GM21529 (cell line): ENCODE measurements around the gene APBB1IP.
"Not testable (repeated sequence)": the region's sequence is repeated elsewhere in the genome, so short reads cannot be mapped to it uniquely, and the experiment has no call there.

Source experiments
- ATAC-seq: cut with Tn5 transposase; IDR thresholded peaks from one replicate; pipeline ENCODE4 v1.9.1; 2021; ENCODE audit not compliant: unreplicated experiment

The APBB1IP gene

DNA sequence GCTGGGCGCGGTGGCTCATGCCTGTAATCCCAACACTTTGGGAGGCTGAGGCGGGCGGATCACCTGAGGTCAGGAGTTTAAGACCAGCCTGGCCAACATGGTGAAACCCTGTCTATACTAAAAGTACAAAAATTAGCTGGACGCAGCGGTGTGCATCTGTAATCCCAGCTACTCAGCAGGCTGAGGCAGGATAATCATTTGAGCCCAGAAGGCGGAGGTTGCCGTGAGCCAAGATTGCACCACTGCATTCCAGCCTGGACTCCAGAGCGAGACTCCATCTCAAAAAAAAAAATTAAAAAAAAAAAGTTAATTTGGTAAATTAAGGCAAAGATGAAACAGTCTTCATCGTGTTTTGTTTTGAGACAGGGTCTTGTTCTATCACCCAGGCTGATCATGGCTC, 66.3 kb downstream of the APBB1IP start:
- ATAC-seq: not testable (repeated sequence)

DNA sequence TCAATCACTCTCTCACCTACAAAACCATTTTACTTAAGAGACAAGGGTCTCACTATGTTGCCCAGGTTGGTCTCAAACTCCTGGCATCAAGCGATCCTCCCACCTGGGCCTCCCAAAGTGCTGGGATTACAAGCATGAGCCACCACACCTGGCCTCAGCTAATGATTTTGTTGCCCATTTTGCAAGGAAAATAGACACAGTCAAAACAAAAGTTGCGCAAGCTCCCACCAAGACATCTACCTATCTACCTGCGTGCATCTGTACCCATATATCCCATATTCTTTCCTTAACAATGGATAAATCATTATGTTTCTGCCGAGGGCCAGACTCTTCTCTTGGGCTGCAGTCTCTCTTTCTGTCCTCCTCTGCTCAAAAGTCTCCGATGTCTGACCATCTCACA, 67.3 kb downstream of the APBB1IP start:
- ATAC-seq: no peak

DNA sequence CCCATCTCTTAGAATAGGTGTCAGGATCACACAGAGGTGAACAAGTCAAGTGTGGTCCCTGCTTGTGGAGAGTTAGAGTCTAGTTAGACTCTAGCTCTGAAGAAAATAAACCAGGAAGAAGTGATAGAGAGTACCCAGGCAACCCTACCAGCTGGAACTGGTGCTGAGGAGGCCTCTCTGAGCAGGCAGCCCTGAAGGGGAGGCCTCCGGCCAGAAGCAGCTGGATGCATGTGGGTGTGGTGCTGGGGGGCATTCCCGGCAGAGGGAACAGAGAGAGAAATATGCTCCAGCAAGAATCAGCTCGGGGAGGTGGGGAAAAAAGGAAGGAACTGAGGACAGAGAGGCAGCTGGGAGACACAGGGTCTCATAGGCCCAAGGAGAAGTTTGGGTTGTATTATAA, 68.6 kb downstream of the APBB1IP start:
- no peak for ATAC-seq

DNA sequence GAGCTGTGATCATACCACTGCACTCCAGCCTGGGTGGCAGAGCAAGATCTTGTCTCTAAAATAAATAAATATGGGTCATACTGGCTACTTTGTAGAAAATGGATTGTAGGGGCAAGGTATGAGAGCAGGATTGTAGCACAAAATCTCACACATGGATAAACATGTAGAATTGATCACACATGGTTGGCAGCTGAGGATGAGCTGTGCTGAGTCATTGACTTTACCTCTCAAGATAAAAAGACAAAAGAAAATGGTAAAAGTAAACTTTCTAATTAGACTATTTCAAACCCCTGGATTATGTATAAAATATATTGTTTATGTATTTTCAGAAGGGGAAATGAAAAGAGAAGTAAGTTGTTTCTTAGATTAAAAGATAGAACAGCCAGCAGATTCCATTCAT, 69.3 kb downstream of the APBB1IP start:
- ATAC-seq: no peak

DNA sequence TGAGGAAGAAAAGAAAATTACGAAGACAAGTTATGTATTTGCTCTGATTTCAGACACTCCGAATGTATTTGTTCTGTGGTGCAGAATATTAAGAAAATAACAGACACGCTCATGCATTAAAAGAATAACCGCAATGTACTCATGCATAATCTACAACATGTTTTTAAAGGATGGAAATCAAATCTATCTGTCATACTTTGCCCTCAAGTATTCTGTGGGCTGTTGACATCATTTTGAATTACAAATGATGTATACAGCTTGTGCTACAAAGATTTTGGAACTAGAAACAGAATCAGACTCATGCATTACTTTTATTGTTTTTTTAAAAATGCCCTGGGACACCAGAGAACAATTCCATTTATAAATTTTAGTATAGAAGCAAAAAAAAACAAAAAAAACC, 69.9 kb downstream of the APBB1IP start:
- ATAC-seq: no peak

DNA sequence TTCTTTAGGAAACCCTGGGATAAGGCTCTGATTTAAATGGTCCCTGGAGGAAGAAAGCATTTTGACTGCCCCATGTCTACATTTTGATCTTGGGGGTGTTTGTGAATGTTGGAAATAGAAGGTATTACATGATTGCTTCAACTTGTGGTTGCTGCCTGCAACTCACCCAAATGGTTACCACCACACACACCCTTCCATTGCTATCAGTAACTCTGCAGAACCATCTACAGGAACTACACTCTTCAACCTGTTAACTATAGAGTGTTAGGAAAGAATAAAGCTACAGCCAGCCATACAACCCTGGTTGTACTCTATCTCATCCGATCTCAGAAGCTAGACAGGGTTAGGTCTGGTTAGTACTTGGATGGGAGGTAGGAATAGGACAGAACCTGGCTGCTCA, 71.2 kb downstream of the APBB1IP start:
- ATAC-seq: no peak

DNA sequence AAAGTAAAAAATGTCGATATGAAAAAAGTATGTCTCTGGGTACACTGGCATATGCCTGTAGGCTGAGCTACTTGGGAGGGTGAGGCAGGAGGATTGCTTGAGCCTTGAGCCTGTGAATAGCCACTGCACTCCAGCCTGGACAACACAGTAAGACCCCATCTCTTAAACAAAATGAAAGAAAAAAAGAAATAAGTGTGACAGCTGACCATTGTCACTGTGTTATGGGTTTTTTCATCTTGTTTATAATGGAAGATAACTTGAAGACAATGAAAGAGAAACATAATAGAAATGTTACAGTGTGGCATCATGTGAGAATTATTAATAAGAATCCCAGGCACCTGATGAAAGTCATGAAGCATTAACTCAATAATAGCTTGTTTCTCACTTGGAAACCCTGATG, 75.0 kb downstream of the APBB1IP start:
- no peak for ATAC-seq

DNA sequence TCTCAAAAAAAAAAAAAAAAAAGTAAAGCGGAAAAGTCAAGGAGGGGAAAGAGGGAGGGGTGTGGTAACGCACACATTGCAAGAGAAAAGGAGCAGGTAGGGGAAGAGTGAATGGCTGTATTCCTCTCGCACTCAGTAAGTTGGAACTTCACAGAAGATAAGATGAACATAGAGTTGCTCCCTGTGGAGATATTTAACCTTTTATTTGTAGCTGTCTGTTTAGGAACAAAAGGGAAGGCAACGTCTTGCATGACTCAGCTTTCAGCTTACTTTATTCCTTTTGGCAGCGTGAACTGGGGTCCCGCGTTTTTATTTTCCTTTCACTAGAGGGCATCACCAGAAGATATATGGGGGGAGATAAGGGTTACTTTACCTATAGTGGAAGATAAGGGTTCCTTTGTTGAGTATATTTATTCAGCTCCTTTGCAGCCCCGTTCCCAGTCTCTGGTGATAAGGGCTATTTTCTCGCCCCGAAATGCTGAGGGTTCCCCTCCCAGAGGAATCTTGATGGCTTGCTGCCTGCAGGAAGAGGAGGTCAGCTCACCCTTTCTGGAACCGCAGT, 78.5 kb downstream of the APBB1IP start:
- no peak for ATAC-seq

DNA sequence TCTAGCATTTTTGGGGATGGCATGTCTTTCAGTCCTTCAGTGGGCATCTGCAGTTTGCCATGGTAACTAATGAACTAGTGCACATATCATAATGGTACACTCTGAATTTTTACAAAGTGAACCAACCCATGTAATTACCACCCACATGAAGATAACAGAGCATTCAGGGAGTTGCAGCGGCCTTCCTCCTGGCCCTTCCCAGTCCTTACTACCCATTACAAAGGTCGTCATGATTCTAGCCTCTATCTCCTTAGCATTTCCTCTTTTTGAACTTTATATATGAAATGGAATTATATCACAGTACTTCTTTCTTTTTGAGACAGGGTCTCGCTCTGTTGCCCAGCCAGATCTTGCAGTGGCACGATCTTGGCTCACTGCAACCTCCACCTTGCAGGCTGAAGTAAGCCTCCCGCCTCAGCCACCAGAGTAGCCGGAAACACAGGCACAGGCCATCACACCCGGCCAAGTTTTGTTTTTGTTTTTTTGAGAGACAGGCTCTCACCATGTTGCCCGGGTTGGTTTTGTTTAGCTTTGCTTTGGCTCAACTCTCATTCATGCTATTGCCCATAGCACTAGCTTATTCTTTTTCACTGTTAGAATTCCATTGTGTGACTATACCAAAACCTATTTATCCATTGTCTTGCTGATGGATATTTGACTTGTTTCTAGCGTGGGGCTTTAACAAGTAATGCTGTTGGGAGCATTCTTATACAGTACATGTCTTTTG, 79.2 kb downstream of the APBB1IP start:
- ATAC-seq: no peak

DNA sequence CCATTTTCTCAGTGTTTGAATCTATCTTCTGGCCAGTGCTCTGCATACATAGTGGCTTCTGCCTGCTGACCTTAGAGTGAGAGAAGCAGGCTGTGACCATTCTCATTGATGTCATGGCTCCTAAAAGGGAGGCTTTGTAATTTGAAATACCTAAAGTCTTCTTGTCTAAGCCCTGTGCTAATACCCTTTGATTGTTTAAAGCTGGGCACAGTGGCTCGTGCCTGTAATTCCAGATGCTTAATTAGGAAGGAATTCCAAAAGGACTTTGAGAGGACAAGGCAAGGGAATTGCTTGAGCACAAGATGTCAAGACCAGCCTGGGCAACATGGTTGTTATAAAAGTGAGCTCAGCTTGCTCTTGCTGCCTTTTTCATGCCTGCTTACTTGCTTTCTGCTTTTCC, 81.7 kb downstream of the APBB1IP start:
- no peak for ATAC-seq

DNA sequence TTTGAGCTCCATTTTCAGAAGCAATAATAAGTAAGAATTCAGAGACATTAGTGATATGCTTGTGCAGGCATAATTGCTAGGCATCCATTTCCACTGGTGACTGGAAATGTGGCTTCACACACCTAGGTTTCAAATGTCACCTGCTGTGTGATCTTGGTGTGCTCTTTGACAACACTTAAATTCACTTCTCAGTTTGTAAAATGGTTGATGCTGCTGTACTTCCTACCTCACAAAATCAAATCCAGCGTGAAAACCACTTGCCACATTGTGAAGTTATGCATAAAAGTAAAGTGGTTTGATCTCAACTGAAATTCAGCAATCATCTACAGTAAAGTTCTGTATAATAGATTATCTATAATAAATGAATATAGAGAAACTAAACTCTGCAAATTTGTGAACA, 82.4 kb downstream of the APBB1IP start:
- ATAC-seq: no peak

DNA sequence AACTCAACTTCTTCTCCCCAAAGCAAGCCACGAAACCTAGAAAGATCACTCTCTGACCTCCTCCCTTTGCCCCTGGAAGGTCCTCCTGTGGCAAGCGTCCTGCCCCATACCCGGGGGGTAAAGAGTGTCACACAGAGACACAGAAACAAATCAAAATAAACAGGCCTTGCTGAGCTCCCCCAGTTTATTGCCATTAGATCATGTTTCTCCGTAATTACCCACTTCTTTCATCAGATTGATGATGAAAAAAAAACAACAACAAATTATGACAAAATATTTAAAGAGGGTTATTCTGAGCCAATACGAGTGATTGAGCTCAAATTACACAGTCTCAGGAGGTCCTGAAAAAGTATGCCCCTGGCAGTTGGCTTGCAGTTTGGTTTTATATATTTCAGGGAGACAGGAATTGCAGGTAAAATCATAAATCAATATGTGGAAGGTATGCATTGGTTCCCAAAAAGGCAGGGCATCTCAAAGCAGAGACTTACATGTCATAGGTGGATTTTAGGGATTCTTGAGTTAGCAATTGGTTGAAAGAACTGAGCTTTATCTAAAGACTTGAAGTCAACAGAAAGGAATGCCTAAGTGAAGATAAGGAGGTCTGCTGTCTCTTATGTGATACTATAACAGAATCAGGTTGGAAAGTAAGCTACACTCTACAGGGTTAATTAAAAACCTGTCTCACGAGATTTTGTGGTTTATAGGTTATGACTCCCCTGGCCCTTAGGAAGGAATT, 86.2 kb downstream of the APBB1IP start:
- no peak for ATAC-seq

DNA sequence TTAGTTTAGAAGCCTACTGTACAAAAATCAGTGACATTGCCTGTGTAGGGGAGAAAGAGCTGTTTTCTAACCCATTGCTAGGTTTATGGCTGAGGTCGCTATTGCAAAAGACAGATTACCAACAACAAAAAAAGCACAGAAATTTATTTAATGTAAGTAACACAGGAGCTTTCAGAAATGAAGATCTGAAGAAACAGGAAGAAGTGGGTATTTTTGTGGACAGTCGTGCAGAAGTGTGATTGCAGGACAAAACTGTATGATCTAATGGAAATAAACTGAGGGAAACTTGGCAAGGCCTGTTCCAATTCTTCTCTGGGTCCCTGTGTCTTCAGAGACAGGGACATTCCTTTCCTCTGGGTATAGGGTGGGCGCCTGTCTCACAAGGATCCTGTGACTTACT, 87.4 kb downstream of the APBB1IP start:
- no peak for ATAC-seq

DNA sequence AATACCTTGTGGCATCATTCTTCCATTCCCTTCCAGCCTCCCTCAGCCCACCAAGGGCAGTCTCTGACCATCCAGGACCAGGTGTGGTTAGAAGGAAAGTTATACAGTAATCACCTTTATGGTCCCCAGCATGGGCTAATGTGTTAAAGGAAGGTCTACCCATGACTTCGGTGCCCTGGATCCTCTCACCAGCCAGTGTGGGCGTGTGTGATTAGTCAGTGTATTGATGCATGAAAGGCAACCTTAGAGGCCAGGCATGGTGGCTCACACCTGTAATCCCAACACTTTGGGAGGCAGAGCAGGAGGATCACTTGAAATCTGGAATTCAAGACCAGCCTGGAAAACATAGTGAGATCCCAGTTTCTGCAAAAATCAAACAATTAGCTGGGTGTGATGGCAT, 88.9 kb downstream of the APBB1IP start:
- ATAC-seq: no peak

DNA sequence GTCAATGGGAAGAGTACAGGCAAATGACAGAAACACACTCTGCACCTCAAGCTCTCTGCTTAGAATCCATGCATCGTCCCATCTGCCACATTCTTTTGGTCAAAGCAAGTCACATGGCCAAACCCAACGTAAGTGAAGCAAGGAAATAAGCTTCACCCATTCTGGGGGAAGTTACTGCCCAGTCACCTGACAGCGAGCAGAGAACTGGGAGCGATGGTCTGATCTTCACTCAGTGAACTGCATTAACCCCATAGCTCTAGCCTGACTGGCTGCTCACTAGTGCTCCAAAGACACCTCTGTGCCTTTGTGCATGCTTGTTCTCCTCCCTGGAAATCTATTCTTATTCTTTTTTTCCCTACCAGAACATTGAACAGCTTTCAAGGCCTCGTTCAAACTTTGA, 89.9 kb downstream of the APBB1IP start:
- ATAC-seq: no peak

DNA sequence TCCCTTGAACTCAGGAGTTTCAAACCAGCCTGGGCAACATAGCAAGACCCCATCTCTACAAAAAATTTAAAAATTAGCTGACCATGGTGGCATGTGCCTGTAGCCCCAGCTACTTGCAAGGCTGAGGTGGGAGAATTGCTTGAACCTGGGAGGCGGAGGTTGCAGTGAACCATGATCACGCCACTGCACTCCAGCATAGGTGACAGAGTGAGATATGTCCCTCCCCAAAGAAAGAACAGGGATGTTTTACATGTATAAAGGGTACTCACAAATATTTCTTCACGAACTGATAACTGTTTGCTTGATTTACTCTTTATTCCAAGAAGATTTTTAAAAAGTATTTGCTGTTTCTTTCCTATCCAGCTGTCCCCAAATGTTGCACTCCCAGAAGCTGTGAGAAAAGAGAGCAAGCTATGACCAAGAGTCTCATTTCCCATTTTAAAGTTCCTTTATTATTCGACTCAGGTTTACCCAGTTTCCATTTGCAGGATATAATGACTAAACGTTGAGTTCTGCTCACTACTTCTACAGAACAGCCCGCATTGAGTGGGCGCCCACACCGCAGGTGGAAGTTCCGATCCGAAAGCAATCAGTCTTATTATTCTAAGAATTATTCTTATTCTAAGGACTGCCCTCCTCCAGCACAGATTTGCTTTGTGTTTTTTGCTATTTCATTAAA, 90.7 kb downstream of the APBB1IP start:
- ATAC-seq: peak; percentile 87

DNA sequence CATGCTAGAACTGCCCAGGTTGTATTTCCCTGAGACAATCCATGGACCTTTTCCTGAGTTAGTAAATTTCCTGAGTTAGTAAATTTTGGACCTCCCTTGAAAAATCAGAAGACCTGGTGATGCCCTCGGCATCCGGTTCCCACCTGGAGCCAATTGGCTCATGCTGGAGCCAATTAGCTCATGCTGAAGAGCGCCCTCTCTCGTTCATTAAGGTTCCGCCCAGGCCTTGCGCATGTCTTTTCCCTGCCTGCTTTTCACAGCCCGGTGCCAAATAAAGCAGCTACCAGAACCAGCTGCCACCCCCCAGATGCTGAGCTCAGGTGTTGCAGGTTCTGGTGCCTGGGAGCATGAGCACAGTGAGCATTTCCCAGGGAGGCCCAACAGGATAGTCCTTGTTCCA, 96.2 kb downstream of the APBB1IP start:
- ATAC-seq: no peak

DNA sequence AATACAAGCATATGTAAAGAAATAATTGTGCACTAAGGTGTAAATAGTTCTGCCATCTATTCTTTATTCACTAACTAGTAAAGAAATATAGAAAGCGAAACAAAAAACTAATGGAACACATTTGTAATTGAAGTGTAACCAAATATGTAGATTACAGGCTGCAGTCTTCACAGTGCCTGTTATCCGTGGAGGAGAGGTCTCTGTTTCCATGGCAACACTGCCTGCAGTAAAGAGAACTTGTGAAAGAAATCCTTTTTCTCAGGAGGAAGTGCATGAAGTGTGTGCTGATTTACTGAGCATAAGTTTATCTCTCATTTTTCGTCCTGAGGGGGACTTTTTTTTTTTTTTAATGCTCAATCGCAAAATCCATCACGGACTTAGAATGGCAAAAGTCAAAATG, 102.5 kb downstream of the APBB1IP start:
- ATAC-seq: no peak

DNA sequence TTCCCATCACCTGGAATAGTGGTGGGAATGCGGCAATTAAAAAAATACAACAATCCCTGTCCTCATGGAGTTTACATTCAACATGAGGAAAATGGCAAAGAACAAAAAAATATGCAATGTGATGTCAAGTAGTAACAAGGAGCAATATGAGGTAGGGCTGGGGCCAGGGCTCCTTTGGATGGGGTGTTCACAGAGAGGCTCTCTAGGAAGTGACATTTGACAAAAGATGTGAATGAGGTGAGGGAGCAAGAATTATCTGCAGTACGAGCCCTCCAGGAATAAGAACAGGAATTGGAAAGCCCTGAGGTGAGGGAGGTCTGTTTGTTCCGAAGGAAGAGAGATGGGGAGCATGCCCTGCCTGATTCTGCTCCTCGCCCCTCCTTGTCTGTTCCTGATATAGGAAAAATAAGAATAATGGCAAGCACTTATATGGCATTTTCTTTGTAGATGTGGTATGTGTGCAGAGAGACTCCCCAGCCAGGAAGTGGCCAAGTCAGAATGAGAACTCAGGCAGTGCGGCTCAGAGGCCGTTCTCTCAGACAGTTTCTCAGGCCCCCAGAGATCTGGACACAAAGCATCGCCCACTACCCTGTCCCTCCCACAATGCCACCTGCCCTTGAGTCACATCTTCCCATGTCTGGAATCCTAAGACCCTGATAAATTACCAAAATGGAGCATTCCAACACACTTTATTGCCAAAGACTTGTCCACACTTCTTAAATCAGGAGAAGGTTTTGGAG, 105.6 kb downstream of the APBB1IP start:
- peak; percentile 84 for ATAC-seq

DNA sequence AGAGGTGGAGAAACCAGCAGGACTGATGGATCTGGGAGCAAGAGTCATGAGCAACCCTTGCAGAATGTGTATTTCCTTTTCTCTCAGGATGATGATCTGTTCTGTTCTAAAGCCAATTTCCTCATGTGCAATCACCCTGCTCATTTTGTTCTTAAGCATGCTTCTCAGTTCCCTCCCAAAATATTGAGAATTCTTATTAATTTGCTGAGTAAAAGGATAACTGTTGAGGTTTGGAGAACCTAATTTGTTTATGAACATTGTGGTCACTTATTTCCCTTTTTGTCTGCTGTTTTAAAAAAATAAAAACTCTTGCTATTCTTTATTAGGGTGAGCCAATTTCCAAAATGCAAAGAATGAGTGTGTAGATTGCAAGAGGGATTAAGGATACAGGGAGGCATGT, 106.8 kb downstream of the APBB1IP start:
- no peak for ATAC-seq
